Colonic mucosa (tissue), 4 donors: ENCODE measurements around the gene CD80. TPM values are rescaled to one million over a fixed set of nuclear protein-coding genes. Genes with fewer than 3 reads are reported as not detected.

ENCODE experiments used
- DNase-seq: peaks from one replicate; pipeline ENCODE4 v3.0.0-alpha.2; 2020
- H3K27ac ChIP-seq: fragments of 200-600 bp; one replicate; pipeline ENCODE4 v1.8.0; 2021
- H3K27me3 ChIP-seq: fragments of 200-600 bp; one replicate; pipeline ENCODE4 v1.8.0; 2021
- H3K36me3 ChIP-seq: fragments of 200-600 bp; one replicate; pipeline ENCODE4 v1.8.0; 2021
- H3K4me1 ChIP-seq: fragments of 200-600 bp; one replicate; pipeline ENCODE4 v1.8.0; 2021; ENCODE audit warnings: mild to moderate bottlenecking
- H3K4me3 ChIP-seq: fragments of 200-600 bp; one replicate; pipeline ENCODE4 v1.8.0; 2021
- H3K9ac ChIP-seq, 2 donors: one replicate each; pipeline ENCODE4 v1.7.0; 2013; ENCODE audit warnings: control low read depth in 2 of 2, low read depth in 2 of 2, low read length in 2 of 2
- H3K9me3 ChIP-seq: fragments of 200-600 bp; one replicate; pipeline ENCODE4 v1.8.0; 2021
- CTCF ChIP-seq: fragments of 200-600 bp; IDR thresholded peaks from one replicate; pipeline ENCODE4 v1.8.0; 2022; ENCODE audit warnings: antibody characterized with exemption, mild to moderate bottlenecking
- intact Hi-C: fragments of 100-400 bp; cut with DNase I; formaldehyde crosslinking; loops from one replicate; pipeline ENCODE4 v1.14.1; 2022
- total RNA-seq, 2 donors: library from RNA; stranded (reverse); fragmentation: NEBNext Ultra II Directional in 1 of 2; extraction: Animal tissue kit (Norgen Biotek cat#: 25700) in 1 of 2; gene quantifications; one replicate each; pipeline ENCODE4 v1.2.1, GENCODE V29; 2021
- donor health status: healthy.
- donor health status: DM: no; HTN: no; CAD: no.
- donor health status: DM: no; HTN: no; CAD: no.

The CD80 gene
- total RNA-seq, 2 donors from 2014 or later, result 0.29 to 0.30 TPM

DNA sequence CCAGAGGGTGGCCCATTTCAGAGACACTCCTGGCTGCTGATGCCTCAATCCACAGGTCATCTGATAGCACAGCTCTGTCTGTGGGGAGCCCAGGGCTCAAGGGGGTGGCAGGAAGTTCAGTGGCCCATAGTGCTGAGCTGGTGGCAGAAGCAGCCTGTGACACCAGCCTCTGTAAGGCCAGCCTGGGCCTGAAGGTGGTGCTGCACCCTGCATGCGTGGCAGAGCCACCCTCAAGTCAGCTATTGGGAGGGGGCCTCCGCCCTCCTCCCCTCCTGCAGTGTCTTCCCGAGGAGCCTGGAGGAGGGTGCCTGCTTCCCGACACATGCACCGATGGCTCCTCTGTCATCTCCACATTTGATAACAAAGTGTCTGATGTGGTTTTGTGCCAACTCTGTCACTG is 41.3 kb upstream of the CD80 start:
- peak; percentile 25 for TF ChIP-seq CTCF
- Histone ChIP-seq H3K27me3 (no peaks in the 10 kb centered on the region), H3K36me3 (no peaks in the 10 kb centered on the region), H3K4me1 (no peaks in the 10 kb centered on the region), H3K9me3 (no peaks in the 10 kb centered on the region), H3K9ac (no peak overlapping the region), H3K27ac (no peak overlapping the region), H3K4me3 (no peak overlapping the region)
- no peak for DNase-seq
- intact Hi-C loops, result no loop called here

DNA sequence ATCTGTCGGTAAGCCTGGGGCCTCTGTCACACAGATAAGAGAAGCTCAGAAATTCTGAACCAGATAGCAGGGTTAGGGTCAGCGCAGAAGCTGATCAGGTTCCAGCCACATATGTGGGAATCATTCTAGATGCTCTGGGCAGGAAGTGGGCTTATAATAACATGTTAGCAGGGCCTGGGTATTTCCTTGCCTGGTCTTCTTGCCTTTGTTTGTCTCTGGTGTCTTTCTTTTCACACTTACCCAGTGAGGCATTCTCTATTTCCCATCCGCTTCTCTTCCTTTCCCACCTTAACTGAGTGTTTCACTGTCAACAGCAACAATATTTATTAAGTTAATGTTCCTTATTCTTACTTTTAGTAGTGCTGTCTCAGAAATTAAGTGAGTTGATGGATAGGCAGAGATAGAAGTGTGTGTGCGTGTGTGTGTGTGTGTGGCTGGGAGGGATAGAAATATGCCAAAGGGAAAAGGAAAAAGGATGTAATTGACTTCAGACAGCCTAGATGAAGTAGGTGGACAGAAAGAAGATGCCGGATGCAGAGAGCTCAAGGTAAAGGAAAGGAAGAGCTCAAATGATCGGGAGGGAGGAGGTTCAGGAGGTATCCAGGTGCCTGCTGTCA is 40.3 kb upstream of the CD80 start:
- DNase-seq, result no peak
- Histone ChIP-seq H3K4me1 (no peaks in the 10 kb centered on the region), H3K9me3 (no peaks in the 10 kb centered on the region), H3K27ac (no peak overlapping the region), H3K9ac (no peak overlapping the region), H3K36me3 (no peaks in the 10 kb centered on the region), H3K27me3 (no peaks in the 10 kb centered on the region), H3K4me3 (no peak overlapping the region)
- TF ChIP-seq CTCF, result no peak
- intact Hi-C loops, result no loop called here

GRCh38 chr3:119598410-119599098 is 39.1 kb upstream of the CD80 start:
- no peak for DNase-seq
- Histone ChIP-seq H3K4me1 (no peaks in the 10 kb centered on the region), H3K9me3 (no peaks in the 10 kb centered on the region), H3K27me3 (no peaks in the 10 kb centered on the region), H3K27ac (no peak overlapping the region), H3K36me3 (no peaks in the 10 kb centered on the region), H3K4me3 (no peak overlapping the region), H3K9ac (no peak overlapping the region)
- intact Hi-C loops, result no loop called here
- no peak for TF ChIP-seq CTCF

DNA sequence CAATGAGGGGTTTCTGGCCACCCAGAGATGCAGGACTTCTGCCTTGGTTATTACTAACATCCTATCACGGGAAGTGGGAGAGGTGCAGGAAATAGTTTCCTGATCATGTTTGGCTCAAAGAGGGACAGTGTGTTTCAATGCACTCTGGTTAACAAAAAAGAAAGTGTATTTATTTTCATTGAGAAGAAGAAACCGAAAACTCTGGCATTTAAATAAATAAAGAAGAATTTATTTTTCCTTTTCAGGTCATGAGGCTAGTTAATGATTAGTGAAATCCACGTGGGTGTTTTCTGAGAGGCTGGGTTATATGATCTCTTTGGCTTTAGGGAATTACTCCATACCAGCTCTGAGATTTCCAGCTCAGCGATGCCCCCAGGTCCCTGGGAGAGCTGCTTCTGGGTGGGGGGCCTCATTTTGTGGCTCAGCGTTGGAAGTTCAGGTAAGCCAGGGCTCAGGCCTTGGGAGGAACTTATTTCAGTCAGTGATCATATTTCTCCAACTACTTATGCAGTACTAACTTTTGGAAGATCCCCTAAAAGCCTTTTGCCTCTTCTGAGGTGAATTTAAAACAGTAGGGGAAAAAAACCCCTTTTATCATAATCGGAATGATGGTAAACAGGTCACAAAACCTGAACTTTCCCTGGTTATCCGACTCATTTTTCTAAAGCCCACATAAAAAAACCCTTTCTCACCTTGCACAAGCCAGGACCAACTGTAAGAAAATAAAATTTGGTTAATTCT is 38.3 kb upstream of the CD80 start, which contains the start of gene PLA1A:
Gene PLA1A, plus strand, starts transcription at position 338 of the 741 bp plus-strand sequence. Its CDS starts 29 bp downstream, at position 367.
- no peak for DNase-seq

More for the DNA sequence above, 38.3 kb upstream of the CD80 start, which contains the start of gene PLA1A:
- no peaks in the 10 kb centered on the region for H3K9me3 ChIP-seq
- H3K27ac ChIP-seq, result no peak within 1 kb of the TSS
- H3K27me3 ChIP-seq, result no peaks in the 10 kb centered on the region
- H3K9ac ChIP-seq, result no peak within 1 kb of the TSS
- no peak within 1 kb of the TSS for H3K4me3 ChIP-seq
- H3K4me1 ChIP-seq, result no peaks in the 10 kb centered on the region
- no peak for TF ChIP-seq CTCF
- intact Hi-C loops, result no loop called here
- H3K36me3 ChIP-seq, result no peaks in the 10 kb centered on the region
